ENCODE results near the gene ACD.
A peak's percentile ranks its signal among the peaks of the same experiment; 100 is the strongest.
"Not testable (repeated sequence)": the region's sequence is repeated elsewhere in the genome, so short reads cannot be mapped to it uniquely, and the experiment has no call there.

Gene ACD

DNA sequence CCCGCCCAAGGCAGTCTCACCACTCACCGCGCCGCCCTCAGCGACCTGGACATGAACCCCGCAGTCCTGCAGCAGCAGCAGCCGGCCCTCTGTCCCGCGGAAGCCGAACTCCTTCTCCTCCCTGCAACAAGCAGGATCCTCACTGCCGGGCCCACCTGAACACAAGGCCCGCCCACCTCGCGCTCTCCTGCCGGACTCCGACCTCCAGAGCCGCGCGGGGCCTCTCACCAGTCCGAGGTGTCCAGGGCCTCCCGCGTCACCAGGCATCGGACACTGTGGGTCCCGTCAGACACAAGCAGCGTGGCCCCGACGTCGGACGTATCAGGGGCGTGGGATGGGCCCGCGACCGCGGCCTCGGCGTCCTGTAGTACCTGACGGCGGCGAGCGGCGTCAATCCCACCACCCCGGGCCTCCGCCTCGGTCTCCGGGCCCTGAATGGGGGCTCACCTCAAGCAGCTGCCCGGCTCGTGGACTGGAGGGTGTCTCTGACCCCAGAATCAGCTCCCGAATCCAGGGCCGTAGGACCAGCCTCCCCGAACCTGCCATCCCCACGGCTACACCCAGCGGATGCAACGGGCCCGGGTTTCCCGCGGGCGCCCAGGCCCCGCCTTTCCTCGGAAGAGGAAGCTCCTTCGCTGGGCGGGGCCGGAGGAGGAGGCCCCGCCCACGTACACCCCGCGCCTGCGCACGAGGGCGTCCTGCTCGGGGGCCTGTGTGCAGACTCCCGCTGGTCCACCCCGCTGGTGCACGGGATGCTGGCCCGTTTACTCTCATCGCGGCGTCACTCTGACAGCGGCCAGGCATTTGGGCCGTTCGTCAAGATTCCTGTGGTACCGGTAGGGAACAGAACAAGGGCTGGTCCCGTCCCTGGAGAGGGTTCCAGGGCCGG lies at the start of gene ACD:
TSS of gene ACD (minus strand) at position 586 of the 889 bp plus-strand sequence. CDS start at position 546, 40 bp downstream.
- DNase-seq = peak; percentile 98

DNA sequence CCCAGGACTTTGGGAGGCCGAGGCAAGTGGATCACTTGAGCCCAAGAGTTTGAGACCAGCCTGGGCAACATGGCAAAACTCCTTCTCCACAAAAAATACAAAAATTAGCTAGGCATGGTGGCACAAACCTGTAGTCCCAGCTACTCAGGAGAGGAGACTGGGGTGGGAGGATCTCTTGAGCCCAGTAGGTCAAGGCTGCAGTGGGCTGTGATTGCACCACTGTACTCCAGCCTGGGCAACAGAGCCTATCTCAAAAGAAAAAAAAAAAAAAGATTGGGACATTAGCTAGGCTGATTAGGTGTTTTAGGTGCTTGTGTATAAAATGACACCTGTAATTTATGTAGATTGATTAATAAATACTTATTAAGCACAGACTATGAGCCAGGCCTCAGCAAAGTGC lies 49.0 kb upstream of the ACD start:
- no peak for DNase-seq

- DNase-seq = no peak
Measured at GRCh38 chr16:67708368-67708771, 48.3 kb upstream of the ACD start.

- DNase-seq = no peak
Measured at GRCh38 chr16:67707790-67708189, 47.7 kb upstream of the ACD start.

DNA sequence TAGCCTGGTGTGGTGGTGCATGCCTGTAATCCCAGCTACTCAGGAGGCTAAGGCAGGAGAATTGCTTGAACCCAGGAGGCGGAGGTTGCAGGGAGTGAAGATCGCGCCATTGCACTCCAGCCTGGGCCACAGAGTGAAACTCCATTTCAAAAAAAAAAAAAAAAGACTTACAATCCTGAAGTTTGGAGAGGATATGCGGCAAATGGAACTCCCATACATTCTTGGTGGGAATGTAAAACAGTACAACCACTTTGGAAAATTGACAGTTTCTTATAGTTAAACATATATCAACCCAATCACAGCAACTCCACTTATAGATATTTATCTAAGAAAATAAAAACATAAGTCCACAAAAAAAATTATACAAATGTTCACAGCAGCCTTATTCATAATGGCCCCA lies 47.1 kb upstream of the ACD start:
- DNase-seq = no peak

GRCh38 chr16:67704110-67704509 lies 44.0 kb upstream of the ACD start:
- DNase-seq = no peak

- no peak for DNase-seq
Measured at GRCh38 chr16:67703626-67704025, 43.6 kb upstream of the ACD start.

DNA sequence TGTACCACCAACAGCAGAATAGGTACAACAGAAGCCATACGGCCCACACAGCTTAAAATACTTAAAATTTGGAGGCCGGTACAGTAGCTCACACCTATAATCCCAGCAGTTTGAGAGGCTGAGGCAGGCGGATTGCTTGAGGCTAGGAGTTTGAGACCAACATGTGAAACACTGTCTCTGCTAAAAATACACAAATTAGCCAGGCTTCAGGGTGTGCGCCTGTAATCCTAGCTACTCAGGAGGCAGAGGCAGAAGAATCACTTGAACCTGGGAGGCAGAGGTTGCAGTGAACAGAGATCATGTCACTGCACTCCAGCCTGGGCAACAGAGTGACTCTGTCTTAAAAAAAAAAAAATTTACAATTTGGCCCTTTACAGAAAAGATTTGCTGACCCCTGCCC lies 42.1 kb upstream of the ACD start:
- DNase-seq = no peak

GRCh38 chr16:67701420-67701819 lies 41.4 kb upstream of the ACD start:
- no peak for DNase-seq

- DNase-seq = no peak
Measured at GRCh38 chr16:67699265-67699664, 39.2 kb upstream of the ACD start.

DNA sequence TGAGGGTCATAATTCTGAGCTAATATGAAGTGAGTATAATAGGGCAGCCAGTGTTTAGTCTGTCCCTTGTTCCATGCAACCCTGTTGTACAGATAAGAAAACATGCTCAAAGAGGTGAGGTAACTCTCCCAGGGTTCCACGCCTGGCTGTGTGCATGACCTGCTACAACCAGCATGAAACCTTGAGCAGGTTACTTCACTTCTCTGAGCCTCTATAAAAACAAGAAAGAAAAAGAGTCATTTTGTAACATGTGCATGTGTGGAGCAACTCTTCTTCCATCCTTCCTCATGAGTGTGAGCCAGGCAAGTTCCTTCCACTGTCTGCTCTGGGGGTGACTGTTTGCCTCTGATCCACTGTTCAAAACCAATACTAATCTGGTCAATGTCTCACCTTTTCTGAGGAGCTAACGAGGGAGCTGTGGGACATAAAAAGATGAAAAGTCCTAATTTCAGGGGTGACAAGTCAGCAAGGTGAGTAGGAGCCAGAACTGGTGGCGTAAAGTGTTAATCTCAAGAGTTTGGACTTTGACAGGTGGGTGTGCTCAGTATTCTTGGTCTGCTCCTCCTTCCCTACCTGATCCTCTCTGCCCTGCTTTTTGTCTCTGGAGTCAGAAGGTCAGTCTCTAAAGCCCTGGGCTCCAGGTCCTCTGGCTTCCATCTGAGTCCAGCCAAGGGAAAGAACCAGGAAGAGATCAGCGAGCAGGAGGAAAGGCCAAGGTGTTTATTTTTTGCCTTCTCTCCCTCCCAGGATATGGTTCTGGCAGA lies 37.5 kb upstream of the ACD start:
- DNase-seq = no peak

DNA sequence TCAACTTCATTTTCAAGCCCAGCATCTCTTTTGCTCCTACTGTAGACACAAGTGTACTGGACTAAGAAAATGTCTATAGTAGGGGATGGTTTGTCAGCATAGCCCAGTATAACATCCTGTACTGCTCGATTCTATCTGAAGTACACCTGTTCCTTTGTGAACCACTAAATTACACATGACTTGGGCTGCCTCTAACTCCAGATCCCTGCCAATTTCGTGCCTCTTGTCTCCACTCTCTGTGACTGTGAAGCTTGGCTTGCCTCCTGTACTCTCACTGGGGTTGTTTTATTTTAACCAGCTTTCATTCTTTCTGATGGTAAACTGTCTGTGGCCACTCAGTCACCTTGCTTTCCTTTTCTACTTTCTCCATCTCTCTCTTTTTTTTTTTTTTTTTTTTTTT lies 34.6 kb upstream of the ACD start:
- no peak for DNase-seq

- not testable (repeated sequence) for DNase-seq
Measured at GRCh38 chr16:67693517-67694285, 33.6 kb upstream of the ACD start.

DNA sequence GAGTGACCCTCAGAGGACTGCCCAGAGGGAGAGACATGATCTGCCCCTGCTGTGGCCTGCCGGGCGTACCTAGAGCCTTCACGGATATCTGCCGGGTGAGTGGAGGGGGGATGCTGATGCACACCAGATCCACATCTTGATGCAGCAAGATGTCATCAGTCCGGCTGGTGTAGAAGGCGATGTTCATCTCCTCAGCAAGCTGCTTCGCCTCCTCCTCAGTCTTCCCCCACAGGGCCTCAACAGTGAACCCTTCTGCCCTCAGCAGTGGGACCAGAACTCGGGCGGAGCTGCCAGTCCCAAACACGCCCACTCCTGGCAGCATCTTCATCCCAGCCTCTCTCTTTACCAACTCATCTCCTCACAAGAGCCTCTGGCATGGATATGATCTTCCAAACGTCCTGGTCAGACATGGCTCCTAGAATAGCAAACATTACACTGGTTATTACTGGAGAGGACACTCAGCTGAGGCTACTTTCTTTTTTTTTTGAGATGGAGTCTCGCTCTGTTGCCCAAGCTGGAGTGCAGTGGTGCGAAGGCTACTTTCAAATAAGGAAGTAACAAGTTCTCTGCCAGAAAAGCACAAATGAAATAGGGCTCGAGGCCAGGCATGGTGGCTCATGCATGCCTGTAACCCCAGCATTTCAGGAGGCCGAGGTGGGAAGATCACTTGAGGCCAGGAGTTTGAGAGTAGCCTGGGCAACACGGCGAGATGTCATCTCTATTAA lies 25.5 kb upstream of the ACD start:
- DNase-seq = no peak

- DNase-seq = no peak
Measured at GRCh38 chr16:67683767-67684166, 23.7 kb upstream of the ACD start.

DNA sequence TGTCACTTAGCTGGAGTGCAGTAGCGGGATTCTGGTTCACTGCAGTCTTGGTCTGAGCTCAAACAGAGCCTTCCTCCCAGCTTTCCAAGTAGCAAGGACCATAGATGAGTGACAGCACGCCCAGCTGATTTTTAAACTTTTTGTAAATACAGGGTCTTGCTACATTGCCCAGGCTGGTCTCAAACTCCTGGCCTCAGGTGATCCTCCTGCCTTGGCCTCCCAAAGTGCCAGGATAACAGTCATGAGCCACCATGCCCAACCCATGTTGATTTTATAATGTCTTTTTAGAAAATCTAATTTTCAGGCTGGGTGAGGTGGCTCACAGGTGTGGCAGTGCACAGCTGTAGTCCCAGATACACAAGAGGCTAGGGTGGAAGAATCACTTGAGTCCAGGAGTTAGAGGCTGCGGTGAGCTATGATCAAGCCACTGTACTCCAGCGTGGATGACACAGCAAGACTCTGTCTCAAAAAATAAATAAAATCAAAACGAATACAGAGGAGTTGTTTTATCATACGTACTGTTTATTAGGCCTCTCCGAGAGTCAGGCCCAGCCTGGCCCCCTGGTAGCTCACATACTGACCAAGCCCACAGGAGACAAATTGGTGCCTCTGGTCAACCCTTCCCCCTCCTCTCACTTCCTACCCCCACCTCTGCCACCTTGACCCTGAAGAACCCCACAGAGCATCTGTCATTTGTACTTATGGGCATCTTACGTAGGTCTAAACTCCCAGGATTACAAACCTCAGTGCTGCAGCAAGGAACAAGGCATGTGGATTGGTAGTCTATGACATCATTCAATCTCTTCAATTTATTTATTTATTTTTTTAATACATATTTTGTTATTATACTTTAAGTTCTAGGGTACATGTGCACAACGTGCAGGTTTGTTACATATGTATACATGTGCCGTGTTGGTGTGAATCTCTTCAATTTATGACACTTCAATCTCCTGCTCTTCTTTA lies 20.2 kb upstream of the ACD start:
- DNase-seq = no peak

DNA sequence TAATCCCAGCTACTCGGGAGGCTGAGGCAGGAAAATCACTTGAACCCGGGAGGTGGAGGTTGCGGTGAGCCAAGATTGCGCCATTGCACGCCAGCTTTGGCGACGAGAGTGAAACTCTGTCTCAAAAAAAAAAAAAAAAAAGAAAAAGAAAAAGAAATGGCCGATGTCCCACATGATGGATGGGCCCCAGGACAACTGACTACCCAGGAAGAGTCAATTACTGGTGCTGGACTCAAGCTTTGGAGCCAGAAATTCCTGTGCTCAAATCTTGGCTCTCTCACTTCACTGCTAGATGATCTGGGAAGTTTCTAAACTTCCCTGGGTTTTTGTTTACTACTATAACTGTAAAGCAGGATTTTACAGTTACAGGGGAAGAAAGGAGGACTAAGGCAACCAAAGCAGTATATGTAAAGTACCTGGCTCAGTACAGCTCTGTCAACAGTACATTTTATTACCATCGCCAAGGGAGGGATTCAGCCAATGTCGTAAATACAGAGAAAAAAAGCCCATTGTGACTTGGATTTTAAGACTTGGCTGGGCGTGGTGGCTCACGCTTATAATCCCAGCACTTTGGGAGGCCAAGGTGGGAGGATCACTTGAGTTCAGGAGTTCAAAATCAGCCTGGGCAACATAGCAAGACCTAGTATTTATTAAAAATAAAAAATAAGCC lies 18.4 kb upstream of the ACD start:
- no peak for DNase-seq

DNA sequence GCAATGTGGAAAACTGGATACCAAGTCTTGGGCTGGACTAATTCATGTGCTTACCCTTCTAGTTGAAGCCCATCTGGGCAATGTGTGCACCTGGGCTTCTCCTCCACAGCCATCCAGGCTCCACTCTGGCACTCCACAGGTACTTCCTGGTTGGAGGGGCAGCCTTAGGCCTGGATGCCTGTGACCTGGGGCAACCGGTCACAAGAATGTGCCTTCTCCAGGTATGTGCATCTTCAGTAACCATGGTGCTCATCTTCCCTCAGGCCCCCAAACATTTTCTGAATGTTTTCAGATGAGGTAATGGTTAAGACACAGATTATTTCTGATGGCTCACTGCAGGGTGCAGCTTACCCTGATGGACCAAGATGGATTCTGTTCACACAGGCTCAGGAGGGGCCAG lies 17.7 kb upstream of the ACD start:
- no peak for DNase-seq

- no peak for DNase-seq
Measured at GRCh38 chr16:67676939-67677338, 16.9 kb upstream of the ACD start.

- no peak for DNase-seq
Measured at GRCh38 chr16:67676516-67676915, 16.5 kb upstream of the ACD start.

- DNase-seq = no peak
Measured at GRCh38 chr16:67675999-67676398, 15.9 kb upstream of the ACD start.

All from suppressor macrophage treated with lipopolysaccharide for 4 hours (primary cell).